OCI-LY1 (cell line): ENCODE results near the gene SNRNP48.

ENCODE experiments used
- H2AFZ ChIP-seq: fragments of 200-600 bp; sonication (generic), shearing (Covaris generic); 2 replicates; pipeline ENCODE4 v1.6.0; 2014; ENCODE audit warnings: antibody characterized with exemption, mild to moderate bottlenecking, low read length
- H3F3A ChIP-seq: fragments of 200-600 bp; sonication (generic), shearing (Covaris generic); 2 replicates; pipeline ENCODE4 v1.6.0; 2014; ENCODE audit warnings: mild to moderate bottlenecking, antibody characterized with exemption, low read length, moderate library complexity; ENCODE audit not compliant: insufficient read depth
- H3K27ac ChIP-seq: fragments of 200-600 bp; sonication (generic); 2 replicates; pipeline ENCODE4 v1.5.1; 2014; ENCODE audit warnings: low read length, mixed run types, mild to moderate bottlenecking, low read depth; ENCODE audit not compliant: poor library complexity, severe bottlenecking
- H3K27me3 ChIP-seq: fragments of 200-600 bp; sonication (generic); 2 replicates; pipeline ENCODE4 v1.6.0; 2014; ENCODE audit warnings: antibody characterized with exemption, mild to moderate bottlenecking, low read length, moderate library complexity; ENCODE audit not compliant: insufficient read depth
- H3K36me3 ChIP-seq: fragments of 200-600 bp; sonication (generic); 2 replicates; pipeline ENCODE4 v1.6.1; 2014; ENCODE audit warnings: mild to moderate bottlenecking, antibody characterized with exemption, low read length, moderate library complexity, mixed read lengths; ENCODE audit not compliant: insufficient read depth
- H3K4me1 ChIP-seq: fragments of 200-600 bp; sonication (generic); 2 replicates; pipeline ENCODE4 v1.5.1; 2014; ENCODE audit warnings: mild to moderate bottlenecking, low read length, moderate library complexity; ENCODE audit not compliant: insufficient read depth, severe bottlenecking
- H3K4me2 ChIP-seq: fragments of 200-600 bp; sonication (generic), shearing (Covaris generic); 2 replicates; pipeline ENCODE4 v1.6.1; 2014; ENCODE audit warnings: low read length
- H3K4me3 ChIP-seq: fragments of 200-600 bp; sonication (generic); 2 replicates; pipeline ENCODE4 v1.5.1; 2014; ENCODE audit warnings: low read length, low read depth, mild to moderate bottlenecking, mixed read lengths; ENCODE audit not compliant: poor library complexity, severe bottlenecking
- H3K79me2 ChIP-seq: fragments of 200-600 bp; shearing (Covaris generic); 2 replicates; pipeline ENCODE4 v1.6.1; 2016; ENCODE audit warnings: mixed run types, low read length, mixed read lengths; ENCODE audit not compliant: insufficient read depth
- H3K9ac ChIP-seq: fragments of 200-600 bp; sonication (generic), shearing (Covaris generic); 2 replicates; pipeline ENCODE4 v1.6.1; 2014; ENCODE audit warnings: mild to moderate bottlenecking, low read length, mixed read lengths
- H3K9me2 ChIP-seq: fragments of 200-600 bp; sonication (generic), shearing (Covaris generic); 2 replicates; pipeline ENCODE4 v1.6.1; 2014; ENCODE audit warnings: low read depth, mild to moderate bottlenecking, low read length, mixed read lengths
- H3K9me3 ChIP-seq: fragments of 200-600 bp; shearing (Covaris generic); 2 replicates; pipeline ENCODE4 v1.6.1; 2014; ENCODE audit warnings: low read length, mixed read lengths
- H4K20me1 ChIP-seq: fragments of 200-600 bp; sonication (generic), shearing (Covaris generic); 2 replicates; pipeline ENCODE4 v1.6.0; 2016; ENCODE audit warnings: mild to moderate bottlenecking, low read length; ENCODE audit not compliant: insufficient read depth
- CTCF ChIP-seq: fragments of 200-600 bp; sonication (generic), shearing (Covaris generic); IDR thresholded peaks from 2 replicates; pipeline ENCODE4 v1.5.1; 2017; ENCODE audit warnings: mild to moderate bottlenecking, antibody characterized with exemption, low read length, moderate library complexity, mixed read lengths
- EZH2 ChIP-seq: fragments of 200-600 bp; sonication (generic), shearing (Covaris generic); IDR thresholded peaks from 2 replicates; pipeline ENCODE4 v1.8.0; 2017; ENCODE audit warnings: borderline replicate concordance, mixed run types, mild to moderate bottlenecking, antibody characterized with exemption, low read length, moderate library complexity, mixed read lengths

SNRNP48 gene

GRCh38 chr6:7562769-7563168 lies 27.2 kb upstream of the SNRNP48 start:
- no peaks in the 10 kb centered on the region for H3K9me3 ChIP-seq
- no peaks in the 10 kb centered on the region for H3K36me3 ChIP-seq
- H3K4me2 ChIP-seq = no peak overlapping the region
- no peak overlapping the region for H3K27ac ChIP-seq
- no peaks in the 10 kb centered on the region for H3F3A ChIP-seq
- H2AFZ ChIP-seq = no peak overlapping the region
- no peaks in the 10 kb centered on the region for H3K9me2 ChIP-seq
- H3K4me3 ChIP-seq = no peak overlapping the region
- no peaks in the 10 kb centered on the region for H3K79me2 ChIP-seq
- H3K9ac ChIP-seq = no peak overlapping the region
- no peaks in the 10 kb centered on the region for H4K20me1 ChIP-seq
- H3K4me1 ChIP-seq = no peaks in the 10 kb centered on the region
- TF ChIP-seq CTCF = no peak
- peaks cover 3% of the 10 kb centered on the region; the same call in 1 of the 2 replicates for H3K27me3 ChIP-seq

- no peaks in the 10 kb centered on the region for H3K36me3 ChIP-seq
- H3F3A ChIP-seq = no peaks in the 10 kb centered on the region
- H3K27me3 ChIP-seq = peaks cover 3% of the 10 kb centered on the region; the same call in 1 of the 2 replicates
- TF ChIP-seq CTCF (no peak), EZH2 (no peak)
- H3K27ac ChIP-seq = no peak overlapping the region
- H4K20me1 ChIP-seq = no peaks in the 10 kb centered on the region
- no peaks in the 10 kb centered on the region for H3K79me2 ChIP-seq
- H3K4me1 ChIP-seq = no peaks in the 10 kb centered on the region
- no peak overlapping the region for H3K4me2 ChIP-seq
- no peaks in the 10 kb centered on the region for H3K9me2 ChIP-seq
- H3K9ac ChIP-seq = no peak overlapping the region
- H3K4me3 ChIP-seq = no peak overlapping the region
- H3K9me3 ChIP-seq = no peaks in the 10 kb centered on the region
- H2AFZ ChIP-seq = no peak overlapping the region
Observed at GRCh38 chr6:7566107-7566506, 23.9 kb upstream of the SNRNP48 start.

- Histone ChIP-seq H3K9me3 (no peaks in the 10 kb centered on the region), H3K9me2 (no peaks in the 10 kb centered on the region), H3F3A (no peaks in the 10 kb centered on the region), H3K27ac (no peak overlapping the region), H3K4me2 (no peak overlapping the region), H3K27me3 (peaks cover 3% of the 10 kb centered on the region; the same call in 1 of the 2 replicates), H3K36me3 (no peaks in the 10 kb centered on the region), H2AFZ (no peak overlapping the region), H3K79me2 (no peaks in the 10 kb centered on the region), H3K9ac (no peak overlapping the region), H3K4me1 (no peaks in the 10 kb centered on the region), H4K20me1 (no peaks in the 10 kb centered on the region), H3K4me3 (no peak overlapping the region)
- TF ChIP-seq EZH2 (no peak), CTCF (no peak)
Observed at GRCh38 chr6:7566617-7567173, 23.3 kb upstream of the SNRNP48 start.
